H1 (cell line): ENCODE results near the gene HPX. TPM values are rescaled to one million over a fixed set of nuclear protein-coding genes. Genes with fewer than 3 reads are reported as not detected.

Experiments
- CTCF ChIA-PET: fragments of 300-600 bp; sonication (Branson Sonifier 250); formaldehyde crosslinking; loops from one replicate; lab custom pipeline; 2021; ENCODE audit not compliant: partially characterized antibody; lab: Charles Lee
- POLR2A ChIA-PET: fragments of 300-600 bp; sonication (Branson Sonifier 250); formaldehyde crosslinking; loops from one replicate; lab custom pipeline; 2021; ENCODE audit warnings: inconsistent platforms; ENCODE audit not compliant: partially characterized antibody; lab: Charles Lee
- DNase-seq, 2 experiments: peaks; one replicate each; pipeline versions ENCODE4 v3.0.0 to v3.0.0-alpha.2; 2010 to 2022; ENCODE audit warnings: low spot score in 2 of 2, low read depth in 1 of 2, mixed read lengths in 1 of 2
- FAIRE-seq: peaks from 2 replicates; lab custom pipeline; 2011; peaks lifted over from hg19 to GRCh38; lab: Jason Lieb, UNC
- H2AFZ ChIP-seq: 2 replicates; pipeline ENCODE4 v1.8.1; 2012; ENCODE audit warnings: low read length, inconsistent platforms
- H2AK5ac ChIP-seq: 2 replicates; pipeline ENCODE4 v1.6.1; 2013; ENCODE audit warnings: low read depth, low read length
- H2BK120ac ChIP-seq: replicated peaks from 2 replicates; pipeline ENCODE3; 2013; ENCODE audit warnings: low read depth, low read length, inconsistent platforms
- H2BK12ac ChIP-seq: 2 replicates; pipeline ENCODE4 v1.6.1; 2013; ENCODE audit warnings: low read depth, low read length
- H2BK15ac ChIP-seq: 2 replicates; pipeline ENCODE4 v1.6.1; 2013; ENCODE audit warnings: low read length
- H2BK20ac ChIP-seq: 2 replicates; pipeline ENCODE4 v1.6.1; 2013; ENCODE audit warnings: low read length
- H2BK5ac ChIP-seq: 2 replicates; pipeline ENCODE4 v1.6.1; 2013; ENCODE audit warnings: low read depth, low read length
- H3K14ac ChIP-seq: 2 replicates; pipeline ENCODE4 v1.6.1; 2013; ENCODE audit warnings: inconsistent platforms; ENCODE audit not compliant: insufficient read length
- H3K18ac ChIP-seq: 2 replicates; pipeline ENCODE4 v1.6.1; 2013; ENCODE audit warnings: low read length; ENCODE audit errors: extremely low read depth
- H3K23ac ChIP-seq: 2 replicates; pipeline ENCODE4 v1.6.1; 2013; ENCODE audit warnings: inconsistent platforms; ENCODE audit not compliant: insufficient read length
- H3K23me2 ChIP-seq: 2 replicates; pipeline ENCODE4 v1.6.1; 2013; ENCODE audit warnings: low read depth, low read length
- H3K27ac ChIP-seq: 2 replicates; pipeline ENCODE4 v1.6.1; 2011; ENCODE audit warnings: low read depth, low read length, inconsistent platforms
- H3K27me3 ChIP-seq, 4 experiments: replicated peaks in 1 of 4; 1 replicate in 1 of 4; 2 replicates in 3 of 4; pipeline versions ENCODE4 v1.6.1 to v1.8.1; 2011 to 2013; ENCODE audit warnings: low read length in 3 of 4, mild to moderate bottlenecking in 3 of 4, inconsistent platforms in 2 of 4, mixed read lengths in 2 of 4, moderate library complexity in 1 of 4; ENCODE audit not compliant: control insufficient read depth in 3 of 4, insufficient read depth in 3 of 4; ENCODE audit errors: extremely low read depth in 1 of 4
- H3K36me3 ChIP-seq, 4 experiments: 2 replicates each; pipeline versions ENCODE4 v1.6.1 to v1.8.1; 2011 to 2013; ENCODE audit warnings: mild to moderate bottlenecking in 4 of 4, low read length in 3 of 4, moderate library complexity in 2 of 4, control low read depth in 1 of 4, inconsistent platforms in 1 of 4; ENCODE audit not compliant: insufficient read depth in 4 of 4, control insufficient read depth in 2 of 4
- H3K4ac ChIP-seq: replicated peaks from 2 replicates; pipeline ENCODE3; 2013; ENCODE audit warnings: low read length, low read depth, mixed read lengths, inconsistent platforms; ENCODE audit not compliant: insufficient read length
- H3K4me1 ChIP-seq, 4 experiments: replicated peaks in 1 of 4; 1 replicate in 1 of 4; 2 replicates in 3 of 4; pipeline versions ENCODE4 v1.6.1 to v1.8.1; 2011 to 2013; ENCODE audit warnings: low read length in 3 of 4, inconsistent platforms in 2 of 4, mixed read lengths in 1 of 4; ENCODE audit not compliant: insufficient read depth in 4 of 4, control insufficient read depth in 3 of 4
- H3K4me2 ChIP-seq, 2 experiments: 2 replicates each; pipeline versions ENCODE4 v1.6.1 to v1.8.1; 2011 to 2013; ENCODE audit warnings: low read depth in 2 of 2, low read length in 2 of 2, control low read depth in 1 of 2, inconsistent platforms in 1 of 2, mild to moderate bottlenecking in 1 of 2; ENCODE audit not compliant: insufficient read depth in 1 of 2
- H3K4me3 ChIP-seq, 4 experiments: fragments of 200-600, 300-600 bp in 1 of 4; sonication (generic), shearing (Covaris generic), sonication (Bioruptor Twin) in 1 of 4; 2 replicates each; pipeline versions ENCODE4 v1.5.1 to v1.8.1; 2011 to 2016; ENCODE audit warnings: low read length in 4 of 4, low read depth in 3 of 4, control low read depth in 2 of 4, inconsistent platforms in 2 of 4, mild to moderate bottlenecking in 2 of 4, mixed read lengths in 1 of 4, moderate library complexity in 1 of 4; ENCODE audit not compliant: insufficient read depth in 2 of 4; ENCODE audit errors: extremely low read depth in 1 of 4
- H3K56ac ChIP-seq: replicated peaks from 2 replicates; pipeline ENCODE3; 2013; ENCODE audit warnings: low read depth, mild to moderate bottlenecking, mixed read lengths, low read length, inconsistent platforms; ENCODE audit not compliant: insufficient read length
- H3K79me1 ChIP-seq: 2 replicates; pipeline ENCODE4 v1.6.1; 2013; ENCODE audit warnings: low read depth, low read length, control low read depth
- H3K79me2 ChIP-seq, 2 experiments: 2 replicates each; pipeline versions ENCODE4 v1.6.1 to v1.8.1; 2012 to 2013; ENCODE audit warnings: low read length in 2 of 2, mild to moderate bottlenecking in 2 of 2, inconsistent platforms in 1 of 2; ENCODE audit not compliant: insufficient read depth in 2 of 2, control insufficient read depth in 1 of 2
- H3K9ac ChIP-seq, 4 experiments: replicated peaks in 1 of 4; 1 replicate in 1 of 4; 2 replicates in 3 of 4; pipeline versions ENCODE4 v1.6.1 to v1.8.1; 2011 to 2013; ENCODE audit warnings: low read depth in 3 of 4, low read length in 3 of 4, control low read depth in 2 of 4, mild to moderate bottlenecking in 2 of 4, moderate library complexity in 2 of 4, inconsistent platforms in 1 of 4; ENCODE audit errors: extremely low read depth in 1 of 4
- H3K9me3 ChIP-seq, 2 experiments: 2 replicates each; pipeline versions ENCODE4 v1.6.1 to v1.8.1; 2012 to 2013; ENCODE audit warnings: mild to moderate bottlenecking in 2 of 2, moderate library complexity in 2 of 2, control low read depth in 1 of 2, inconsistent platforms in 1 of 2, low read depth in 1 of 2, low read length in 1 of 2, mixed read lengths in 1 of 2; ENCODE audit not compliant: insufficient read depth in 2 of 2
- H4K20me1 ChIP-seq, 2 experiments: replicated peaks in 1 of 2; 2 replicates each; pipeline versions ENCODE3 to v1.8.1; 2011 to 2013; ENCODE audit warnings: inconsistent platforms in 2 of 2, low read length in 2 of 2, mild to moderate bottlenecking in 1 of 2; ENCODE audit not compliant: insufficient read depth in 2 of 2, control insufficient read depth in 1 of 2
- H4K5ac ChIP-seq: 2 replicates; pipeline ENCODE4 v1.6.1; 2013; ENCODE audit warnings: low read length, low read depth, mixed read lengths, inconsistent platforms; ENCODE audit not compliant: insufficient read length
- H4K8ac ChIP-seq: 2 replicates; pipeline ENCODE4 v1.8.0; 2013; ENCODE audit warnings: mild to moderate bottlenecking, moderate library complexity, low read length, inconsistent platforms; ENCODE audit not compliant: insufficient read depth; ENCODE audit errors: extremely low read depth
- H4K91ac ChIP-seq: replicated peaks from 2 replicates; pipeline ENCODE3; 2013; ENCODE audit warnings: low read length, mixed read lengths, inconsistent platforms; ENCODE audit not compliant: insufficient read length
- CBX5 ChIP-seq: fragments of 300-800, 300-1000 bp; sonication (generic); IDR thresholded peaks from 2 replicates; pipeline ENCODE4 v1.7.1; 2016; ENCODE audit warnings: antibody characterized with exemption, low read length, low read depth
- CBX8 ChIP-seq: fragments of 300-800, 300-1000 bp; sonication (generic); IDR thresholded peaks from 2 replicates; pipeline ENCODE4 v1.7.1; 2016; ENCODE audit warnings: low read depth, low read length, borderline replicate concordance
- FOSL1 ChIP-seq: IDR thresholded peaks from 2 replicates; pipeline ENCODE4 v1.6.1; 2011; ENCODE audit warnings: mild to moderate bottlenecking, low read depth, low read length, moderate library complexity; ENCODE audit not compliant: insufficient read depth
- KDM4A ChIP-seq: IDR thresholded peaks from one replicate; pipeline ENCODE4 v1.7.1; 2012; ENCODE audit warnings: low read depth, mild to moderate bottlenecking, moderate library complexity, low read length, inconsistent platforms; ENCODE audit not compliant: severe bottlenecking
- KDM5A ChIP-seq: fragments of 200-600 bp; IDR thresholded peaks from 2 replicates; pipeline ENCODE4 v1.7.1; 2012; ENCODE audit warnings: mild to moderate bottlenecking, low read length, inconsistent platforms, mixed read lengths
- NRF1 ChIP-seq: IDR thresholded peaks from 2 replicates; pipeline ENCODE4 v1.6.1; 2011; ENCODE audit warnings: mild to moderate bottlenecking, low read depth, low read length, improper control_type of control experiment
- RXRA ChIP-seq: IDR thresholded peaks from 2 replicates; pipeline ENCODE4 v1.6.1; 2011; ENCODE audit warnings: low read depth, mild to moderate bottlenecking, low read length, moderate library complexity; ENCODE audit not compliant: insufficient read depth
- SIX5 ChIP-seq: IDR thresholded peaks from 2 replicates; pipeline ENCODE4 v1.6.1; 2011; ENCODE audit warnings: mild to moderate bottlenecking, low read depth, low read length
- TAF7 ChIP-seq: optimal IDR thresholded peaks from 2 replicates; pipeline ENCODE3; 2011; ENCODE audit warnings: low read depth, mild to moderate bottlenecking, inconsistent platforms, low read length, moderate library complexity, borderline replicate concordance
- ZNF274 ChIP-seq: IDR thresholded peaks from 2 replicates; pipeline ENCODE4 v1.7.0; 2012; ENCODE audit warnings: low read length, borderline replicate concordance; ENCODE audit errors: extremely low read depth
- WGBS, 2 experiments: shearing (Covaris generic) in 1 of 2; methylation state at CpG; one replicate each; pipeline versions ENCODE4 v1.1.6 to v1.1.7; 2013 to 2015; ENCODE audit warnings: low lambda C conversion rate in 2 of 2, mixed read lengths in 2 of 2, inconsistent platforms in 1 of 2, low coverage in 1 of 2, missing lambda C conversion rate in 1 of 2; ENCODE audit not compliant: insufficient replicate concordance in 2 of 2, insufficient coverage in 1 of 2, insufficient read length in 1 of 2; ENCODE audit errors: extremely low coverage in 1 of 2, missing lambda C conversion rate in 1 of 2; 5-methylcytosine and 5-hydroxymethylcytosine counted together
- polyA plus RNA-seq, 7 experiments: library from polyadenylated mRNA; depleted of rRNA in 3 of 7; stranded (reverse) in 5 of 7; unstranded in 2 of 7; fragments of >200 nt in 5 of 7; fragments of 200-250 nt in 2 of 7; gene quantifications; 1 replicate in 5 of 7; 2 replicates in 1 of 7; 4 replicates in 1 of 7; pipeline versions ENCODE4 v1.2.1 to v1.2.3, GENCODE V29; 2011 to 2013; ENCODE audit warnings: missing spikeins in 2 of 7, mixed read lengths in 2 of 7
- total RNA-seq: library from RNA; stranded (reverse); fragmentation: NEBNext Ultra II Directional; extraction: Animal tissue kit (Norgen Biotek cat#: 25700); gene quantifications from 2 replicates; pipeline ENCODE4 v1.2.1, GENCODE V29; 2021
- TF ChIP-seq, protein P1 (sequence below): IDR thresholded peaks from 2 replicates; pipeline ENCODE4 v1.6.1; 2012; ENCODE audit warnings: low read length, inconsistent platforms

Gene HPX
- total and polyA plus RNA-seq, 2 of the 8 experiments (the other 6 are each of a cell fraction or from before 2014, with no cell fraction given): 0.80 to 0.97 TPM

GRCh38 chr11:6474413-6474792 is 33.6 kb upstream of the HPX start:
- Histone ChIP-seq H2AFZ (peak overlapping the region; percentile 24; the same call in 1 of the 2 replicates), H3K79me1 (no peaks in the 10 kb centered on the region)
- no peak for FAIRE-seq
- no peak for TF ChIP-seq SIX5
- no peak for TF ChIP-seq NRF1
- TF ChIP-seq, protein P1, sequence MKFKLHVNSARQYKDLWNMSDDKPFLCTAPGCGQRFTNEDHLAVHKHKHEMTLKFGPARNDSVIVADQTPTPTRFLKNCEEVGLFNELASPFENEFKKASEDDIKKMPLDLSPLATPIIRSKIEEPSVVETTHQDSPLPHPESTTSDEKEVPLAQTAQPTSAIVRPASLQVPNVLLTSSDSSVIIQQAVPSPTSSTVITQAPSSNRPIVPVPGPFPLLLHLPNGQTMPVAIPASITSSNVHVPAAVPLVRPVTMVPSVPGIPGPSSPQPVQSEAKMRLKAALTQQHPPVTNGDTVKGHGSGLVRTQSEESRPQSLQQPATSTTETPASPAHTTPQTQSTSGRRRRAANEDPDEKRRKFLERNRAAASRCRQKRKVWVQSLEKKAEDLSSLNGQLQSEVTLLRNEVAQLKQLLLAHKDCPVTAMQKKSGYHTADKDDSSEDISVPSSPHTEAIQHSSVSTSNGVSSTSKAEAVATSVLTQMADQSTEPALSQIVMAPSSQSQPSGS: no peak
- no peak for TF ChIP-seq KDM5A
- no peak for TF ChIP-seq CBX5
- no peak for TF ChIP-seq TAF7
- TF ChIP-seq KDM4A: no peak
- no peak for TF ChIP-seq CBX8
- TF ChIP-seq FOSL1: no peak
- no peak for TF ChIP-seq ZNF274
- TF ChIP-seq RXRA: no peak

More at GRCh38 chr11:6474413-6474792, 33.6 kb upstream of the HPX start:
- Histone ChIP-seq H4K5ac (no peak overlapping the region), H3K27me3 (no peaks in the 10 kb centered on the region; a peak in 1 of 7 replicates), H3K36me3 (peaks cover 13 to 31% (median 24%) of the 10 kb centered on the region in 4 experiments), H4K8ac (peak overlapping the region; percentile 81; the same call in 1 of the 2 replicates), H3K79me2 (no peaks in the 10 kb centered on the region), H3K4me1 (peaks cover 8 to 18% (median 12%) of the 10 kb centered on the region in 4 experiments), H2BK15ac (0 out of 2 replicates have a peak overlapping the region, but pooled peaks have one; percentile 33), H3K56ac (peak overlapping the region; percentile 9), H3K4me2 (peak overlapping the region; percentile 71 to 80), H3K9me3 (no peaks in the 10 kb centered on the region), H2BK12ac (no peak overlapping the region), H2BK20ac (no peak overlapping the region), H3K4me3 (peak overlapping the region; percentile 42 to 97 (median 53)), H3K18ac (peak overlapping the region; percentile 56; the same call in 1 of the 2 replicates), H3K4ac (no peak overlapping the region), H2BK120ac (no peak overlapping the region), H4K91ac (no peak overlapping the region), H2BK5ac (peak overlapping the region; percentile 42; the same call in 1 of the 2 replicates), H4K20me1 (peaks cover 1 to 6% of the 10 kb centered on the region in 2 experiments), H3K23me2 (peaks cover 10% of the 10 kb centered on the region; the same call in 1 of the 2 replicates), H2AK5ac (no peak overlapping the region), H3K23ac (no peak overlapping the region), H3K9ac (peak overlapping the region in 3 of 4 experiments; percentile 13 to 60 (median 57); a peak in 6 of 7 replicates), H3K14ac (no peak overlapping the region), H3K27ac (no peak overlapping the region)
- 32% methylated on average over 7 of the region's 7 CpGs; no CpG with 5 or more reads in 1 of the 2 experiments for WGBS, 2 experiments
- POLR2A ChIA-PET: interaction anchor here (0.8 to 2.6 kb wide), 12 partner anchors 10 to 156 kb away, joined by 3 to 12 read pairs (median 4); partner anchors contain the start of genes APBB1, DNHD1 and HPX
- DNase-seq: no peak
- CTCF ChIA-PET: interaction anchor here (0.8 to 7.0 kb wide), 12 partner anchors 23 to 173 kb away, joined by 3 to 69 read pairs (median 6); partner anchors contain the start of genes APBB1, DNHD1 and HPX
